A549 (cell line): ENCODE results near the gene S100A13. TPM values are rescaled to one million over a fixed set of nuclear protein-coding genes. Genes with fewer than 3 reads are reported as not detected.

ENCODE experiments used
- ATAC-seq, 2 experiments: fragments of 200-7000 bp in 1 of 2; fragments of >200 bp in 1 of 2; cut with Nextera tagmentation in 1 of 2; cut with Tn5 transposase in 1 of 2; 3 replicates each; pipeline versions ENCODE4 v1.8.0 to v1.9.1; 2018 to 2020; ENCODE audit warnings: mild to moderate bottlenecking in 1 of 2, moderate library complexity in 1 of 2
- CTCF ChIA-PET: fragments of 300-600 bp; sonication (Branson Sonifier 250); formaldehyde crosslinking; extraction: SDS; loops from one replicate; lab custom pipeline; 2021; ENCODE audit warnings: antibody characterized with exemption, inconsistent platforms; lab: Yijun Ruan, JAX
- POLR2A ChIA-PET: fragments of 350-600 bp; formaldehyde crosslinking; extraction: SDS; loops from one replicate; lab custom pipeline; 2021; ENCODE audit warnings: antibody characterized with exemption, inconsistent platforms; lab: Yijun Ruan, JAX
- DNase-seq, 2 experiments: peaks; one replicate each; pipeline versions ENCODE4 v3.0.0 to v3.0.0-alpha.2; 2011 to 2016; ENCODE audit warnings: low read depth in 1 of 2, low spot score in 1 of 2
- FAIRE-seq: peaks from 2 replicates; lab custom pipeline; 2011; peaks lifted over from hg19 to GRCh38; lab: Jason Lieb, UNC
- H3K27ac ChIP-seq, 2 experiments: fragments of >200 bp; sonication (Bioruptor Twin); formaldehyde crosslinking; 3 replicates each; pipeline ENCODE4 v1.5.1; 2016 to 2017
- H3K4me1 ChIP-seq: fragments of >200 bp; sonication (Bioruptor Twin); formaldehyde crosslinking; 3 replicates; pipeline ENCODE4 v1.6.1; 2016
- H3K4me2 ChIP-seq: fragments of >200 bp; sonication (Bioruptor Twin); formaldehyde crosslinking; 3 replicates; pipeline ENCODE4 v1.6.1; 2016
- H3K4me3 ChIP-seq: fragments of >200 bp; sonication (Bioruptor Twin); formaldehyde crosslinking; 3 replicates; pipeline ENCODE4 v1.5.1; 2016
- H3K9me3 ChIP-seq: fragments of >200 bp; sonication (Bioruptor Twin); formaldehyde crosslinking; 3 replicates; pipeline ENCODE4 v1.6.1; 2016
- BCL3 ChIP-seq: fragments of >200 bp; sonication (Bioruptor Twin); formaldehyde crosslinking; IDR thresholded peaks from 3 replicates; pipeline ENCODE4 v1.6.1; 2016
- CBX8 ChIP-seq: fragments of 200-600 bp; sonication (generic); IDR thresholded peaks from 2 replicates; pipeline ENCODE4 v1.6.1; 2016
- CEBPB ChIP-seq, 2 experiments: fragments of >200 bp in 1 of 2; sonication (Bioruptor Twin) in 1 of 2; formaldehyde crosslinking in 1 of 2; IDR thresholded peaks; 2 replicates each; pipeline ENCODE4 v1.6.1; 2012 to 2016
- ELK1 ChIP-seq: fragments of 150-350 bp; IDR thresholded peaks from 2 replicates; pipeline ENCODE4 v1.6.1; 2014; ENCODE audit warnings: low read depth, mild to moderate bottlenecking, low read length
- ESRRA ChIP-seq: fragments of 150-350 bp; IDR thresholded peaks from 2 replicates; pipeline ENCODE4 v1.6.1; 2014; ENCODE audit warnings: mild to moderate bottlenecking, low read length, borderline replicate concordance
- FOSL2 ChIP-seq, 2 experiments: fragments of 450-650 bp in 1 of 2; fragments of >200 bp in 1 of 2; sonication (Bioruptor Twin) in 1 of 2; formaldehyde crosslinking; IDR thresholded peaks; 2 replicates each; pipeline versions ENCODE4 v1.5.0 to v1.6.1; 2016 to 2020; ENCODE audit warnings: mild to moderate bottlenecking in 1 of 2, moderate library complexity in 1 of 2
- FOXS1 ChIP-seq: fragments of 250-450 bp; sonication (Bioruptor Pico); IDR thresholded peaks from 2 replicates; pipeline ENCODE4 v1.5.0; 2020; ENCODE audit warnings: mild to moderate bottlenecking, moderate library complexity
- HDAC2 ChIP-seq: fragments of 200-600 bp; sonication (generic); IDR thresholded peaks from 2 replicates; pipeline ENCODE4 v1.6.1; 2016
- HEYL ChIP-seq: fragments of 250-450 bp; sonication (Bioruptor Pico); IDR thresholded peaks from 2 replicates; pipeline ENCODE4 v1.8.0; 2021; ENCODE audit warnings: mild to moderate bottlenecking, moderate library complexity
- NPAS2 ChIP-seq: fragments of 250-450 bp; sonication (Bioruptor Pico); IDR thresholded peaks from 2 replicates; pipeline ENCODE4 v1.8.0; 2022; ENCODE audit warnings: mild to moderate bottlenecking, moderate library complexity, borderline replicate concordance
- PHF8 ChIP-seq: fragments of 200-600 bp; sonication (generic); IDR thresholded peaks from 2 replicates; pipeline ENCODE4 v1.6.1; 2016; ENCODE audit warnings: low read depth, mild to moderate bottlenecking, antibody characterized with exemption, moderate library complexity, borderline replicate concordance
- POLR2A ChIP-seq: IDR thresholded peaks from 2 replicates; pipeline ENCODE4 v1.6.1; 2012; ENCODE audit warnings: mild to moderate bottlenecking, low read length
- RAD21 ChIP-seq, 2 experiments: fragments of >200 bp in 1 of 2; sonication (Bioruptor Twin) in 1 of 2; formaldehyde crosslinking in 1 of 2; IDR thresholded peaks in 1 of 2; conservative IDR thresholded peaks in 1 of 2; 2 replicates in 1 of 2; 3 replicates in 1 of 2; pipeline ENCODE4 v1.6.1; 2012 to 2018; ENCODE audit warnings: inconsistent platforms in 1 of 2
- RARB ChIP-seq: fragments of 250-450 bp; sonication (Bioruptor Pico); IDR thresholded peaks from 2 replicates; pipeline ENCODE4 v1.8.0; 2021; ENCODE audit warnings: mild to moderate bottlenecking, moderate library complexity
- RCOR1 ChIP-seq: fragments of 150-350 bp; IDR thresholded peaks from 2 replicates; pipeline ENCODE4 v1.6.1; 2014; ENCODE audit warnings: antibody characterized with exemption, low read length, low read depth
- ZC3H11A ChIP-seq: fragments of 450-650 bp; IDR thresholded peaks from 2 replicates; pipeline ENCODE4 v1.6.1; 2014; ENCODE audit warnings: antibody characterized with exemption, mild to moderate bottlenecking
- WGBS: methylation state at CpG from one replicate; pipeline ENCODE4 v1.1.6; 2017; ENCODE audit errors: missing lambda C conversion rate; 5-methylcytosine and 5-hydroxymethylcytosine counted together
- polyA plus RNA-seq, 4 experiments: library from polyadenylated mRNA; depleted of rRNA in 3 of 4; stranded (reverse); fragments of >200 nt; fragmentation: RNase III in 1 of 4; extraction: RNeasy Plus Mini Kit Qiagen cat#74134 plus additional on column Dnase treatment in 1 of 4; gene quantifications; 2 replicates in 3 of 4; 3 replicates in 1 of 4; pipeline ENCODE4 v1.2.3, GENCODE V29; 2011 to 2017
- TF ChIP-seq, protein P1 (sequence below): IDR thresholded peaks from 2 replicates; pipeline ENCODE4 v1.6.1; 2012
- TF ChIP-seq, protein P2 (sequence below): IDR thresholded peaks from 2 replicates; pipeline ENCODE4 v1.6.1; 2012
- TF ChIP-seq, protein P3 (sequence below): fragments of 450-650 bp; IDR thresholded peaks from 2 replicates; pipeline ENCODE4 v1.6.1; 2014; ENCODE audit warnings: antibody characterized with exemption
- TF ChIP-seq, protein P4 (sequence below): fragments of 200-600 bp; sonication (generic); IDR thresholded peaks from 2 replicates; pipeline ENCODE4 v1.6.1; 2016; ENCODE audit warnings: antibody characterized with exemption, mild to moderate bottlenecking, moderate library complexity

S100A13 gene
- polyA plus RNA-seq, 2 of the 4 experiments (the other 2 are of a cell fraction): 113 to 129 TPM

DNA sequence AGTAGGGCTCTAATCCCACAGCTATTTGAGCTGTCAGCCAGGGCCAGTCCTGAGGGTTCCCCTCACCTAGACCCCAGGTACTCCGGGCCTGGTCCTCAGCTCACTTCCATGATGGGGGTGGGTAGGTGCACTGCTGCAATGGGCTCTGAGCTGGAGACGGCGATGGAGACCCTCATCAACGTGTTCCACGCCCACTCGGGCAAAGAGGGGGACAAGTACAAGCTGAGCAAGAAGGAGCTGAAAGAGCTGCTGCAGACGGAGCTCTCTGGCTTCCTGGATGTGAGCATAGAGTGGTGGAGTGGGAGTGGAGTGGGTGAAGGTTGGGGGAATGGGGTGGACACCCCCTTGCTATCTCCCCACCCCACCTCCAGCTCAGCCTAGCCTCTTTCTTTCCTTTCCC, 3.1 kb upstream of the S100A13 start (continued):
- TF ChIP-seq, protein P1, sequence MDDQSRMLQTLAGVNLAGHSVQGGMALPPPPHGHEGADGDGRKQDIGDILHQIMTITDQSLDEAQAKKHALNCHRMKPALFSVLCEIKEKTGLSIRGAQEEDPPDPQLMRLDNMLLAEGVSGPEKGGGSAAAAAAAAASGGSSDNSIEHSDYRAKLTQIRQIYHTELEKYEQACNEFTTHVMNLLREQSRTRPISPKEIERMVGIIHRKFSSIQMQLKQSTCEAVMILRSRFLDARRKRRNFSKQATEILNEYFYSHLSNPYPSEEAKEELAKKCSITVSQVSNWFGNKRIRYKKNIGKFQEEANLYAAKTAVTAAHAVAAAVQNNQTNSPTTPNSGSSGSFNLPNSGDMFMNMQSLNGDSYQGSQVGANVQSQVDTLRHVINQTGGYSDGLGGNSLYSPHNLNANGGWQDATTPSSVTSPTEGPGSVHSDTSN: no peak
- TF ChIP-seq ZC3H11A (no peak), RCOR1 (no peak), CEBPB (IDR thresholded peaks at IDR 0.05) (no peak), CBX8 (no peak)

DNA sequence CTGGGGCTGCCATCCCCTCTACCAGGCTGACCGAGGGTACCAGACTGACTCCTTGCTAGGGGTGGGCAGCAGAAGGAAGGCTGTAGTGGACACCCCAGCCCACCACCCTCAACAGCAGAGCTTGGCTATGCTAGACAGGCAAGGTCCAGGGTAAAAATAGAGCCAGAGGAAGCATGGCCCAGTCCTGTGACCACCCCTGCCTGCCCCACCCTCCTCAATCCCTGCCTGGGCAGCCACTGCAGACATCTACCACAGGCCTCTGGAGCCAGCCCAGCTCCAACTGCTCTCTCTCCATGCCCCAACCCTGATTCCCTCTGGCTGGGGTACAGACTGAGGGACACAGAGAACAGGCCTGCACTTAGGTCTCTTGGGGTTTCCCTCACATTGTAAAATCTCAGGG, 2.7 kb upstream of the S100A13 start:
- no peak overlapping the region for H3K4me2 ChIP-seq
- no peak for TF ChIP-seq BCL3
- TF ChIP-seq HEYL: no peak
- TF ChIP-seq NPAS2: no peak
- no peak for TF ChIP-seq RAD21 (conservative IDR thresholded peaks at IDR 0.05 in 1 of 2, IDR thresholded peaks at IDR 0.05 in 1 of 2)
- TF ChIP-seq, protein P2, sequence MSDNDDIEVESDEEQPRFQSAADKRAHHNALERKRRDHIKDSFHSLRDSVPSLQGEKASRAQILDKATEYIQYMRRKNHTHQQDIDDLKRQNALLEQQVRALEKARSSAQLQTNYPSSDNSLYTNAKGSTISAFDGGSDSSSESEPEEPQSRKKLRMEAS: no peak
- ChIA-PET CTCF (interaction anchor here (0.9 to 18.3 kb wide), 9 partner anchors 14 to 278 kb away, joined by 3 to 253 read pairs (median 18); partner anchors contain the start of genes S100A14, S100A16 and S100A6), POLR2A (no interaction called here)
- no peak overlapping the region for H3K4me3 ChIP-seq
- no peak for DNase-seq
- H3K9me3 ChIP-seq: no peaks in the 10 kb centered on the region
- peaks cover 24% of the 10 kb centered on the region for H3K4me1 ChIP-seq
- ATAC-seq: no peak
- FAIRE-seq: no peak
- whole genome bisulfite sequencing: 89% methylated on average over 1 of the region's 1 CpG
- H3K27ac ChIP-seq: peak overlapping the region in 1 of 2 experiments; percentile 13; a peak in 1 of 6 replicates

GRCh38 chr1:153629343-153629665, 2.0 kb upstream of the S100A13 start:
- Histone ChIP-seq H3K4me2 (no peak overlapping the region), H3K4me3 (no peak overlapping the region), H3K27ac (no peak overlapping the region; a peak in 1 of 6 replicates), H3K9me3 (no peaks in the 10 kb centered on the region), H3K4me1 (peaks cover 24% of the 10 kb centered on the region)
- WGBS: 86% methylated on average over 5 of the region's 5 CpGs
- no peak for ATAC-seq
- TF ChIP-seq, protein P3, sequence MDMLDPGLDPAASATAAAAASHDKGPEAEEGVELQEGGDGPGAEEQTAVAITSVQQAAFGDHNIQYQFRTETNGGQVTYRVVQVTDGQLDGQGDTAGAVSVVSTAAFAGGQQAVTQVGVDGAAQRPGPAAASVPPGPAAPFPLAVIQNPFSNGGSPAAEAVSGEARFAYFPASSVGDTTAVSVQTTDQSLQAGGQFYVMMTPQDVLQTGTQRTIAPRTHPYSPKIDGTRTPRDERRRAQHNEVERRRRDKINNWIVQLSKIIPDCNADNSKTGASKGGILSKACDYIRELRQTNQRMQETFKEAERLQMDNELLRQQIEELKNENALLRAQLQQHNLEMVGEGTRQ: no peak
- TF ChIP-seq HDAC2 (no peak), FOXS1 (CRISPR knock-in tag) (no peak), ELK1 (no peak), PHF8 (no peak), FOSL2 (IDR thresholded peaks at IDR 0.05) (no peak), FOSL2 (CRISPR knock-in tag; IDR thresholded peaks at IDR 0.05) (no peak), ESRRA (no peak), RARB (CRISPR knock-in tag) (no peak), POLR2A (no peak)
- TF ChIP-seq, protein P4, sequence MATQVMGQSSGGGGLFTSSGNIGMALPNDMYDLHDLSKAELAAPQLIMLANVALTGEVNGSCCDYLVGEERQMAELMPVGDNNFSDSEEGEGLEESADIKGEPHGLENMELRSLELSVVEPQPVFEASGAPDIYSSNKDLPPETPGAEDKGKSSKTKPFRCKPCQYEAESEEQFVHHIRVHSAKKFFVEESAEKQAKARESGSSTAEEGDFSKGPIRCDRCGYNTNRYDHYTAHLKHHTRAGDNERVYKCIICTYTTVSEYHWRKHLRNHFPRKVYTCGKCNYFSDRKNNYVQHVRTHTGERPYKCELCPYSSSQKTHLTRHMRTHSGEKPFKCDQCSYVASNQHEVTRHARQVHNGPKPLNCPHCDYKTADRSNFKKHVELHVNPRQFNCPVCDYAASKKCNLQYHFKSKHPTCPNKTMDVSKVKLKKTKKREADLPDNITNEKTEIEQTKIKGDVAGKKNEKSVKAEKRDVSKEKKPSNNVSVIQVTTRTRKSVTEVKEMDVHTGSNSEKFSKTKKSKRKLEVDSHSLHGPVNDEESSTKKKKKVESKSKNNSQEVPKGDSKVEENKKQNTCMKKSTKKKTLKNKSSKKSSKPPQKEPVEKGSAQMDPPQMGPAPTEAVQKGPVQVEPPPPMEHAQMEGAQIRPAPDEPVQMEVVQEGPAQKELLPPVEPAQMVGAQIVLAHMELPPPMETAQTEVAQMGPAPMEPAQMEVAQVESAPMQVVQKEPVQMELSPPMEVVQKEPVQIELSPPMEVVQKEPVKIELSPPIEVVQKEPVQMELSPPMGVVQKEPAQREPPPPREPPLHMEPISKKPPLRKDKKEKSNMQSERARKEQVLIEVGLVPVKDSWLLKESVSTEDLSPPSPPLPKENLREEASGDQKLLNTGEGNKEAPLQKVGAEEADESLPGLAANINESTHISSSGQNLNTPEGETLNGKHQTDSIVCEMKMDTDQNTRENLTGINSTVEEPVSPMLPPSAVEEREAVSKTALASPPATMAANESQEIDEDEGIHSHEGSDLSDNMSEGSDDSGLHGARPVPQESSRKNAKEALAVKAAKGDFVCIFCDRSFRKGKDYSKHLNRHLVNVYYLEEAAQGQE: no peak
- CTCF ChIA-PET: interaction anchor here (0.7 to 18.3 kb wide), 10 partner anchors 11 to 277 kb away, joined by 3 to 253 read pairs (median 10); partner anchors contain the start of genes S100A14, S100A16 and S100A6
- DNase-seq: no peak
- no peak for FAIRE-seq
- POLR2A ChIA-PET: no interaction called here
